GM19468 (cell line): ENCODE measurements around the gene ZFAND5.

Experiments used
- ATAC-seq: cut with Tn5 transposase; IDR thresholded peaks from one replicate; pipeline ENCODE4 v1.9.1; 2021; ENCODE audit warnings: mild to moderate bottlenecking, moderate library complexity, moderate number of reproducible peaks; ENCODE audit not compliant: unreplicated experiment; ENCODE audit errors: extremely low read depth

The ZFAND5 gene

GRCh38 chr9:72363908-72364678, 915 bp downstream of the ZFAND5 start:
- ATAC-seq = peak; percentile 9

- no peak for ATAC-seq
These were observed 1.8 kb downstream of the ZFAND5 start for GRCh38 chr9:72363236-72363635.

DNA sequence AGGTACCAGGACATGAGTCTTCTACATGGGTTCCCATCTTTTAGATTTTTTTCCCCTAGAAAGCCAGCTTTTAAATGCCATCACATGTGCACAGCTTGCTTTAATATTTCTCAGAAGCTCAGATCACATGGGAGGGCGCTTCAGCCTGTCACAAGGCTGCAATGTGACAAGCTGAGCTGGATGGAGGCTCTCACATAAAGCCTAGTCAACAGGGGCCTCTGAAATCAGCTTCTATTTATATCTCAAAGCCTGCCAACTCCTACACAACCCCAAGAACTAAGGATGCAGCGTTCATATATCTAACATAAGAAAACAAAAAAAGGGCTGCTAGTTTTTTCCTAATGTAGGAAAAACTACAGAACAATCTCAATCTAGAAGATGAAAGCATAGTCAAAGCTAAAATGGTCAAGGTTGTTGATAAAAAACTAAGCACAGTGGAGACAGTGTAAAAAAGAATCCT, 2.3 kb downstream of the ZFAND5 start:
- peak; percentile 7 for ATAC-seq

DNA sequence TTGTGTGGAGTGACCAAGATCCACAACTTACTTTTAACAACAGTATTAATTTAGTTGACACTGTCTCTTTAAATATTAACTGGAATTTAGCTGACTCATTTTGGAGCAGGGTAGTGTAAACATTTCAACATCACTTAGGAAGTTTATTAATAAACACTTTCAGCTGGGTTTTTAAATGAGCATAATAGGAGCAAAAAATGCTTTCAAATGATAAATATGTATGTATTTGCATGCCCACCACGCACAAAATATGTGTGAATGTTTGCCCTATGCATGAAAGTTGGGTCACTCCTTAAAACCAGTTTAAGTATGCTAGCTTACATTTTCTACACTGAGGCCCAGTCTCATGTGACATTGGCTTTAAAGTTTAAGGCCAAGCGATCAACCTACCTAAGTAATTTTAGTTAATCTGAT, 2.9 kb downstream of the ZFAND5 start:
- no peak for ATAC-seq

DNA sequence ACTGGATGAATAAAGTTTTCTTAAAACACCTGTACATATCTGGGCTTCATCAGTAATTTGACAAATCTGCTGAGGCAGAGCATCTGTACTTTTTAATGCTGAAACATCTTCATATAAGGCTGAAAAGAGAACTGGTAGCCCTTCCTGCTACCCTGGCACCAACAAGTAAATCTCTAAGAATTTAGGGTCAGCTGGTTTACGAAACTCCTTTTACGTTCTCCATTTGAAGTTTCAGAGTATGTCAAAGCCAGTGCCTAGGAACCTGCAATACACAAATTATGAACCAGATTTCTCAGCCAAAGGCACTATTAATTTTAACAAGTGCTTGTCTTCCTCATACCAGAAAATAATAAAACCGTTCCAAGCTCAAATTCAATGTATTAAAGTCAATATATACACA, 3.8 kb downstream of the ZFAND5 start:
- ATAC-seq = no peak

- no peak for ATAC-seq
These were observed 4.7 kb downstream of the ZFAND5 start for GRCh38 chr9:72360324-72360723.

GRCh38 chr9:72356041-72356582, 8.9 kb downstream of the ZFAND5 start:
- ATAC-seq = no peak

GRCh38 chr9:72355153-72355552, 9.9 kb downstream of the ZFAND5 start:
- no peak for ATAC-seq

DNA sequence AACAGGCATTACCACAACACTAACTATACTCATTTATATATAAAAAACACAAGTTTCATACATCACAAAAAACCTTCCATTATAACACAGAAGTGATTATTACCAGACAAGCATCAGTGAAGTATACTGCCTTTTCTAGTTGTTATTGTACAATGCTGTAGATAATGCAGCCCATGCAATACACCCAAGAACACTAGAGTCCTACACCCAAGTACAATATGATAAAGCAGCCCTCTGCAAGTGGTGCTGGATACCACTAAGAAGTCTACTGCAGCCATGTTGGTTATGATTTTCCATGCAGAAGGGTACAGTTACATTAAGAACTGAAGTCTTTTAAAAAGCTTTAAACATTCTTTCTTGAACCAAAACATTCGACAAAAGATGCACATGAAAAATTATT, 10.3 kb downstream of the ZFAND5 start:
- ATAC-seq = no peak

- no peak for ATAC-seq
These were observed 11.4 kb downstream of the ZFAND5 start for GRCh38 chr9:72353455-72354116.

DNA sequence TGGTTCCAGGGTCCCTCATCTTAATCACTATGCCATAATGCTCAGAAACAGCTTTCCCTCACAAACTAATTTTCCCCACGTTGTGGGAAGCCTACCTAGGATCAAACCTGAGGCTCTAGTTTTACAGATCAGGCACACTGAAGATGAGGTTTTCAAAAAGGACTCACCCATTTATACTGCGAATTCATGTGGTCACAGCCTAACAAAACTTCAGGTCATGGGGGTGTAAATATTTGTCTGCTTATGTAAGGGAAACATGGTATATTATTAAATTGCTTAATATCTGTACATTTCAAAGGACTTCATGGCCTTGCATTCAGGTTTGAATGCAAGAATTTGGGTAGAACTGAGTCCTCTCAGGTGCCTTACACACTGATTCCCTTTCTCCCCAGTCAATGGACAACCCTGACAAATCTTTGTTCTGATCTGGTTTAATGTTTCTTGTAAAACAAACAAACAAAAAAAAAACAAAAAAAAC, 12.1 kb downstream of the ZFAND5 start:
- ATAC-seq = no peak

DNA sequence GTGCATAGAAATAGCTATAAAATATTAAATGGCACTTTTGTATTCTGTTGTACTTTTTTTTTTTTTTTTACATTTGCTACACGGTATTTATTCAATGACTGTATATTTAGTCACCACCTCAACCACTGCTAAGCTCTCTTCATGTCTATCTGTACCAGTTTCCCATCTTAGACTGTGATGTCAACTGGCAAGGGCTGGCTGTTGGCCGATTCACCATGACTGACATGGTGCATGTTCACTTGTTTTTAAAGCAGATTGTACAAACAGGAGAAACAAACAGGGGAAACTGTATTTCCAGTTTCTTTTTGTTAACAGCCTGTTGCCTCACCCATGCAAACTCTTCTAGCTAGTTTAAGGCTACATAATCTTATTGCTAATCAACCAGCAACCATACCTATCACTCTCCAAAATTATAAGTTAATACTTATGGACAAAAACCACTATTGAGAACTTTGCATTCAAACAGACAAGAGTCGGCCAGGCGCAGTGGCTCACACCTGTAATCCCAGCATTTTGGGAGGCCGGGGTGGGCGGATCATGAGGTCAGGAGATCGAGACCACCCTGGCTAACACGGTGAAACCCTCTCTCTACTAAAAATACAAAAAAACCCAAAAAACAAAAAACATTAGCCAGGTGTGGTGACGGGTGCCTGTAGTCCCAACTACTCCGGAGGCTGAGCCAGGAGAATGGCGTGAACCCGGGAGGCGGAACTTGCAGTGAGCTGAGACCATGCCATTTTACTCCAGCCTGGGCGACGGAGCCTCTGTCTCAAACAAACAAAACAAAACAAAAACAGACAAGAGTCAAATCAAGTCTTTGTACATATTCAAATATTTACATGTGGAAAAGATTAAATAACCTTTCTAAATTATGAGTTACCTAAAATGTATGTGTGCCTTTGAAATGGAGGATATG, 13.2 kb downstream of the ZFAND5 start:
- no peak for ATAC-seq

DNA sequence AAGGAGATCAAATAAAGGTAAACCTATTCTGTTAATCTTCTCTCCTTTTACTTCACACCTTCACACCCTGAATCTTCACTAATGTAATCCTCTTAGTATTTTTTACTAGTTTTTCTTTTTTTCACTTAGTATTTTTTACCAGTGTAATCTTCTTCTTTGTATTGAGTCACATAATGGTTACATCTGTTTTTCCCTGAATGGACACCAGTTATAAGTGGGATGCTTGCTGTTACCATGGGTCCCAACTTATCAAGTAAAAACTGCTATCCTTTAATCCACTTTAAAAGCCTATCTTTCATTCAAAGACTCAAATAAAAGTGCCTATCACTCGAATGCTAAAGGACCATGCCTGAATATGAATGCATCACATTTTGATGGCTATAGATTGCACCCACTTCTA, 15.1 kb downstream of the ZFAND5 start:
- ATAC-seq = no peak

DNA sequence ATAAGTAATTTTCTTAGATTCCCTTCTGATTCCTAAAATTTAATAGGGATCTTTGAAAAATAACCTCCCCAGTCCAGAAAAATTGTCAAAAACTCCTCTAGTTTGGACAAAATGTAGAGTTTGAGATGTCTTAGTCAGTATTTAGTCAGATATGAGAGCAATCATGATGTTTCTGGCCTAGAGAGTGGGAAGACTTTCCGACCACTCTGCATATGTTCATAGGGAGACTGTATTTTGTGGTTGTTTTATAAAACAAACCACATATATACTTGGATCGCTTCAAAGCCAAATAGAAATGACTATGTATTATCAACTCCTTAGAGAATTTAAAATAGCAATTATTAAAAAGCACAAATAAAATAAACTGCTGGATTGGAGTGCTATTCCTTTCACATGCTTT, 15.8 kb downstream of the ZFAND5 start:
- ATAC-seq = no peak

DNA sequence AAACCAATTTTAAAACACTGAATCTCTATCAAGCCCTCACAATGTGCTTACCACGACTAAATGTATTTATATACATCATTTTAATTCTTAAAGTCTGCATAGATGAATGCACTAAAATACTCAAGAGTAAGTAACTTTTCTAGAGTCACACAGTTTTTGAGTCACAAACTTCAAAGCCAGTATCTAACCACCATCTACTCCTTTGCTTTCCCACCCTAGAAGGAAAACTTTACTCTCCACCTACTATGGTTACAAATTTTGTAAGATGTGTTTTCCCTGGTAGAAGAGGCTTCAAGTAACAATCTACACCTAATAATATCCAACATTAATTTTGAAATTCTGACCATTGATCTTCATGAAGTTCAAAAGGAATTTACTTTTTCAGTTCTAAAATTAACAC, 18.7 kb downstream of the ZFAND5 start:
- ATAC-seq = no peak

DNA sequence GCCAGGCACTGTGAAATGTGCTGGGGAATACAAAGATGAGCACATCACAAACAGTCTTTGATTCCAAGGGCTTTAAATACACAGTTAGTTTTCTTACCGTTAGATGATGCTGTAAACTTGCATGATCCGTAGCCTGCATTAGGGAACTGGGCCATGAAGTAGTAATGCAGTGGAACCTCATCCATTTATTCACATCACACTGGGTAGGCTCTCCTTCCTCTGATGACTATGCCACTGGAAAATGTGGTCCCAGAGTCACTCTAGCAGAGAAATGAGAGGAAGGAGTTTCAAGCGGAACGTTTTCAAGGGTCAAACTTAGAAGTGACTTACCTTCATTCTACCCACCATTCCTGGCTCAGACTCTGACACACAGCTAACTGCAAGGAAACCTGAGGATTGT, 26.4 kb downstream of the ZFAND5 start:
- no peak for ATAC-seq

GRCh38 chr9:72337286-72337685, 27.7 kb downstream of the ZFAND5 start:
- no peak for ATAC-seq

DNA sequence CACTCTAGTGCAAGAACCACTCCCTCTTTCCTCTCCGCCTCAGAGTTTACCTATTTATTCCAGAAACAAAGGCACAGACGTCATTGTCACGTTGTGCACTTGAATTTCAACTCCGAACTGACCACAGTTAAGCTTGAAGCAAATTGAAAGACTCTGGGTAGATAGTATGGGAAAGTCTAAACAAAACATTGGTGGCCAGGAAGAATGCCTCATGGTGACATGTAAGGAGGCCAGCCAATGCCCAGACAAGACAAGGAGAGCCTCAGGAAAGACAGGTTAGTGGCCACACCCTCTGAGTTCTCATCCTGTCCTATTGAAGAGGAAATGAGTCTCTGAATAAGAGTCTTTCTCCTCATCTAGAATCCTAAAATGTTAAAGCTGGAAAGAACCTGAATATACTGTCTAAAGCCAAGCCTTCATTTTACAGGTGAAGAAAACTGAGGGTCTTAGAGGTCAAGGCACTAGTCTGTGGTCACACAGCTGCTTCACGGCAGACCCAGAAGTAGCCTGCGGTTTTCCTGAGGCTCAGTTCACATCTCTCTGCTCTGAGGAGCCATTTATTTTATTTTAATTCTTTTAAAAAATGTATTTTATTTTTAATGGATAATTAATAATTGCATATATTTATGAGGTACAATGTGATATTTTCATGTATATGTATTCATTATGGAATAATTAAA, 30.2 kb downstream of the ZFAND5 start:
- ATAC-seq = no peak

DNA sequence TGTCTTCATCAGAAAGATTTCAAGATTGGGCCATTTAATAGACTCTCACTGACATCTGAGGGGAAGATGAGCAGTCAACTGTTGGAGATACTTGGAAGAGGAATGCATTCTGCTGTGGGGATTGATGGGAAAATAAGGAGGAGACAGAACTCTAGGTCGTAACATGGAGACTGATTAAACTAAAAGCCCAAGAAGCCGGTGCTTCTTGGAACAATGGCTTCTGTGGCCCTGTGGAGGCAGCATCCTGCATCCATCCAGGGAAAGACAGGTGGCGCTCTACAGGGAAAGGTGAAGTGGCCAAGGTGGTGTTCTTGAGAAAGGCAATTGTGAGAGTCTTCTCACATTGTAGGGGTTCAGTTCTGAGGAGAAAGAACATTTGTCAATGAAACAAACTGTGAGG, 31.3 kb downstream of the ZFAND5 start:
- no peak for ATAC-seq

DNA sequence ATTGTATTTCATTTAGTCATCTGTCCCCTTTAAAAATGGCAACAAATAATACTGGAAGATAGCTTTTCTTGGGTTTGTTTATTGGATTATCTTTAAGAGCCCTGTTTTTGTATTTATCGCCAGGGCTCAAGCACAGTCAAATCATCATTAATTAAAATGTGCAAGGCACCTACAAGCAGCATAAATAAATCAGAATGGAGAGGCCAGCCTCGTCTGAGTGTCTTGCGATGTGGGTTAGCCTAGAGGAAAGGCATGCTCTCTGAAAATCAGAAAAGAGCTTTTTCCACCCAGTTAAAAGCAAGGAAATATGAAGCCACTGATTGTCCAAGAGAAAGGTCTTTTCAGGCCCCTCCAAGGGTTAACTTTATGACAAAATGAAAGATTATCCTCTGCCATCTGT, 31.8 kb downstream of the ZFAND5 start:
- ATAC-seq = no peak
